ENCODE data around the gene ARID3B. TPM values are rescaled to one million over a fixed set of nuclear protein-coding genes. Genes with fewer than 3 reads are reported as not detected.

ARID3B gene
- total RNA-seq, 1 donor: 2.6 TPM

DNA sequence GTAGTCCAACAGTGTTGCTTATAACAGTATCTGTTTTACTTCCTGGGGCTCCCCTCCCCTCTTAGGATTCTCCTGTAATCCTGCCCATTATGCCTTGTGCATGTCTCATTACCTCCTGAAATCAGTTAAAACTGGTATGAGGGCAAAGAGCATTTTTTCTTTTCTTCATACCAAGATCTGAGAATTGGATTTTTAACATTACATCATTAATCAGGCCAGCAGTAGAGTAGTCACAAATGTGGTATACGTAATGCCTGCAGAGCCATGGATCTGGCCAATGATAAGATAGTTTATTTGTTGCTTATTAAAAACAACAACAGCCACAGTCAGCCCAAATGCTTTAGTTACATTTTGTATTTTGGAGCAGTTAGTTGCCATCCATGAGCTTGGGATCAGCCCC, 23.2 kb downstream of the ARID3B start:
- TF ChIP-seq, protein P1, sequence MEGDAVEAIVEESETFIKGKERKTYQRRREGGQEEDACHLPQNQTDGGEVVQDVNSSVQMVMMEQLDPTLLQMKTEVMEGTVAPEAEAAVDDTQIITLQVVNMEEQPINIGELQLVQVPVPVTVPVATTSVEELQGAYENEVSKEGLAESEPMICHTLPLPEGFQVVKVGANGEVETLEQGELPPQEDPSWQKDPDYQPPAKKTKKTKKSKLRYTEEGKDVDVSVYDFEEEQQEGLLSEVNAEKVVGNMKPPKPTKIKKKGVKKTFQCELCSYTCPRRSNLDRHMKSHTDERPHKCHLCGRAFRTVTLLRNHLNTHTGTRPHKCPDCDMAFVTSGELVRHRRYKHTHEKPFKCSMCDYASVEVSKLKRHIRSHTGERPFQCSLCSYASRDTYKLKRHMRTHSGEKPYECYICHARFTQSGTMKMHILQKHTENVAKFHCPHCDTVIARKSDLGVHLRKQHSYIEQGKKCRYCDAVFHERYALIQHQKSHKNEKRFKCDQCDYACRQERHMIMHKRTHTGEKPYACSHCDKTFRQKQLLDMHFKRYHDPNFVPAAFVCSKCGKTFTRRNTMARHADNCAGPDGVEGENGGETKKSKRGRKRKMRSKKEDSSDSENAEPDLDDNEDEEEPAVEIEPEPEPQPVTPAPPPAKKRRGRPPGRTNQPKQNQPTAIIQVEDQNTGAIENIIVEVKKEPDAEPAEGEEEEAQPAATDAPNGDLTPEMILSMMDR (IDR thresholded peaks at IDR 0.05; ENCODE audit: insufficient read depth, low read depth, low read length): no peak
- DNase-seq (ENCODE audit: low read depth): no peak

DNA sequence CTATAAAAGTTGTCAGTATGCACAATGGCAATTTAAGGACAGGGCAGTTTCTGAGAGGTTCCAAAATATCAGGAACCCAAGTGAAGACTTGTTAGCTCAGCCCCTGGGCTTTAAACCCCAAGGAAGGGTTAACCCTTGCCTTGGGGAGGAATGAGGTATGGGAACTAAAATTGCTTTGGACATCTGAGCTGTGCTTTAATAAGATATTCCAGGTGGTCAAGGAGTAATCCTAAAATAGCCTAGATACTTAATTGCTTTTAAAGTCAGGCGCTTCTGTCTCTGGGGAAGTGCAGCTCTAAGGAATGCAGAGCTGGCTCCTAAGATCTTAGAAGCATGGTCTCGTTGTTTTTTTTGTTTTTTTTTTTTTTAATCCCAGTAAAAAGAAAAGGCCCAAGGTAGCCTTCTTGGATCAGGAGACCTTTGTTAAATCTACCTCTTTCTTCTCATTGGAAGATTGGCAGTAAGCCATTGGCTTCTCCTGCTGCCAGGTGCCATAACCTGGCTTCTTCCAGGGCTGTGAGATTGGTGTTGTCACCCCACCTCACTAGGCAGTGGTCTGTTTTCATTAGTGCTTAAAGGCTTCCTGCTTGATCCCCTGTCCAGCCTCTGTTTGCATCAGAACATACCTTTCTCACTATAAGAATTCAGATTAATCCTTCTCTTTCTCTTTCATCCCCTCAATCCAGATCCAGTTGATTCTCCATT, 24.5 kb downstream of the ARID3B start:
- no peak overlapping the region for H3K4me3 ChIP-seq (ENCODE audit: low read depth, low read length)
- TF ChIP-seq, protein P1 (IDR thresholded peaks at IDR 0.05; ENCODE audit: insufficient read depth, low read depth, low read length): no peak
- DNase-seq (ENCODE audit: low read depth): no peak

More for the DNA sequence above, 23.2 kb downstream of the ARID3B start:
- no peak overlapping the region for H3K4me3 ChIP-seq (ENCODE audit: low read depth, low read length)

DNA sequence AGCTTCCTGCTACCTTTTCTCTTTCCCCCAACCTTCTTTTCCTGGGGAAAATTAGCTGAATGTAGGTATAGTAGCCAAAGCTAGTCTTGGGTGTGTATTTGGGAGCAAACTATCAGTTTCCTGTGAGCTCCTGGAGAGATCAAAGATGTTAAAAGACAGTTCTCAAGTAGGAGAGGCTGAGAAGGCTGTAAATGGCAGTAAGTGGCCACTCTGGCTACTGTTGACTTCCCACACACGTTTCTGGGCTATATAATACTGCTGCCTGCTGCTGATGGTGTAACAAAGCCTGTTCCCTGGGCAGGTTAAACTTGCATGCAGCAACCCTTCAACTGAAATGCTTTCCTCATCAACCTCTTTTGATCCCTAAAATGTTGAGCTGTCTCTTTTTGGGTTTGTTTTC, 27.6 kb downstream of the ARID3B start:
- H3K4me3 ChIP-seq (ENCODE audit: low read depth, low read length): no peak overlapping the region
- DNase-seq (ENCODE audit: low read depth): no peak
- TF ChIP-seq, protein P1 (IDR thresholded peaks at IDR 0.05; ENCODE audit: insufficient read depth, low read depth, low read length): no peak

DNA sequence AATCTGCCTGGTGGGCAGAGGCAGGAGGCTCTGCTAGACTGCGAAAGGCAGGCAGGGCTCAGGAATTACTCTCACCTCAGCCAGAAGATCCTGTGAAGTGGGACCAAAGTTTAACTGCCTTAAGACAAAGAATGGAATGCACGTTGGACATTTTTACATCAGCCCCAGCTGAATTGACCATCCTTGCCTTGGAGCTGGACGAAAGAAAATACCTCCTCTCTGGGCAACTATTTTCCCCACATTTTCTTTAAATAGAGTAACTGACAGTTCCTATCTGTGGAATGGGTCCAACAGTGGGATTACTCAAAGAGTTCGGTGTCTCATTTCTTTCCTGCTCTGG, 28.7 kb downstream of the ARID3B start:
- TF ChIP-seq, protein P1 (IDR thresholded peaks at IDR 0.05; ENCODE audit: insufficient read depth, low read depth, low read length): no peak
- no peak overlapping the region for H3K4me3 ChIP-seq (ENCODE audit: low read depth, low read length)
- no peak for DNase-seq (ENCODE audit: low read depth)

DNA sequence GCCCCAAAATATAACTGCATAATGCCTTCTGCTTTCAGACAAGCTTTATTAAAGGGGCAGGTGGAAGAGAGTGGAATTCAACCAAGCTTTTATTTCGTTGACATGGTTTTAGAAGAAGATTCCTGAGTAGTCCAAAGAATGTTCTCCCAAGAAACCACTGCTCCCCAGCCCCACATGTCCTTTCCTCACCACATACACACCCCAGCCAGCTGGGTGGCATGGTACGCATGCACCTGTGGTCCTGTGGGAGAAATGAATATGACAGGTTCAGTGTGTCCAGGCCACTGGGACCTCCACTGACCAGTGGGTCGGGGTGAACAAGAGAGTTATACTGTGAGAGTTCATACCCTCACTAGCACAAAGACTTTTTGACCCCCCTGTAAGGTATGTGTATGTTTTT, 30.2 kb downstream of the ARID3B start:
- TF ChIP-seq, protein P1 (IDR thresholded peaks at IDR 0.05; ENCODE audit: insufficient read depth, low read depth, low read length): no peak
- no peak for DNase-seq (ENCODE audit: low read depth)
- H3K4me3 ChIP-seq (ENCODE audit: low read depth, low read length): no peak overlapping the region

DNA sequence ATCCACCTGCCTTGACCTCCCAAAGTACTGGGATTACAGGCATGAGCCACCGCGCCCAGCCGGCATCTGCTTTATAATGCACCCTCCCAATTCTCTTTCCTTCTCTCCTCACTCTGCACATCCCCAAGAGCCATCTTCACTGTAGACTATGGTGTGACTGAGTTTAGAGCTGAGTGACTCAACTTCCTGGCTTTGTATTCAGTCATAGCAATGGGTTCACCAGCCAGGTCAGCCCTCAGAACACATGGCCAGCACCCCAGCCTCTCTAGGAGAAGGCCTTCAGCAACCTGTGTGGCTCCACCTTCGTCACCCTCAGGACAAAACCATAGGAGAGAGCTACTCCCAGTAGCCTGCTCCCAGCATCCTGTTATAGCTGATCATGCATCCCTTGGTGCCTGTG, 33.0 kb downstream of the ARID3B start:
- no peak overlapping the region for H3K4me3 ChIP-seq (ENCODE audit: low read depth, low read length)
- no peak for DNase-seq (ENCODE audit: low read depth)
- TF ChIP-seq, protein P1 (IDR thresholded peaks at IDR 0.05; ENCODE audit: insufficient read depth, low read depth, low read length): no peak

DNA sequence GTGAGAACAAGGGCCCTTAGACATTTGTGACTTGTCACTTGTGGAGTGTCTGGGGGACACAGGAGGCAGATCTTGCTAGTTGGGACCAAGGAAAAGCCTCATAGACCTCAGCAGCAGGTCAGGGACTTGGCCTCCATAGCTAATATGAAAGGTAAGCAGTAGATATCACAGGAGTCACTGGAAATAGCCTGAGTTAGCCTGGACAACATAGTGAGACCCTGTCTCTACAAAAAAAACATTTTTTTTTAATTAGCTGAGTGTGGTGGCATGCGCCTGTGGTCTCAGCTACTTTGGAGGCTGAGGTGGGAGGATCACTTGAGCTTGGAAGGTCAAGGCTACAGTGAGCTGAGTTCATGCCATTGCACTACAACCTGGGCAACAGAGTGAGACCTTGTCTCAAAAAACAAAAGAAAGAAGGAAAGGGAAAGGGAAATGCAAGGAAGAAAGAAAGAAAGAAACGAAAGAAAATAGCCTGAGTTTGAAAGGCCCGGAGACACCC, 37.5 kb downstream of the ARID3B start:
- no peak for DNase-seq (ENCODE audit: low read depth)
- no peak overlapping the region for H3K4me3 ChIP-seq (ENCODE audit: low read depth, low read length)

More for the DNA sequence above, 37.5 kb downstream of the ARID3B start:
- TF ChIP-seq, protein P1 (IDR thresholded peaks at IDR 0.05; ENCODE audit: insufficient read depth, low read depth, low read length): no peak
